B cell (primary cell): ENCODE data around the gene PCSK4. TPM values are rescaled to one million over a fixed set of nuclear protein-coding genes. Genes with fewer than 3 reads are reported as not detected.

Source experiments
- ATAC-seq: fragments of 200-7000 bp; cut with Tn5 transposase; one replicate; pipeline ENCODE4 v1.10.0; 2021; ENCODE audit warnings: low read depth, mild to moderate bottlenecking, moderate number of reproducible peaks, moderate library complexity
- CTCF ChIA-PET: fragments of 350-600 bp; sonication (Branson Sonifier 250); formaldehyde crosslinking; loops from one replicate; lab custom pipeline; 2021; ENCODE audit warnings: antibody characterized with exemption, inconsistent platforms; lab: Charles Lee
- POLR2A ChIA-PET: fragments of 350-600 bp; sonication (Branson Sonifier 250); formaldehyde crosslinking; loops from one replicate; lab custom pipeline; 2021; ENCODE audit warnings: antibody characterized with exemption; lab: Charles Lee
- DNase-seq: peaks from one replicate; pipeline ENCODE4 v3.0.0; 2013
- H2AFZ ChIP-seq: 2 replicates; pipeline ENCODE4 v1.6.1; 2012; ENCODE audit warnings: mild to moderate bottlenecking, low read depth, low read length; ENCODE audit not compliant: insufficient read depth, poor library complexity, severe bottlenecking
- H3K27ac ChIP-seq, 2 donors: 1 replicate in 1 of 2; 2 replicates in 1 of 2; pipeline ENCODE4 v1.5.1; 2012 to 2013; ENCODE audit warnings: low read length in 2 of 2, mild to moderate bottlenecking in 2 of 2, moderate library complexity in 1 of 2
- H3K27me3 ChIP-seq, 4 experiments: fragments of 200-600 bp in 1 of 4; sonication (generic) in 1 of 4; replicated peaks in 1 of 4; 1 replicate in 2 of 4; 2 replicates in 2 of 4; pipeline versions ENCODE4 v1.6.1 to v1.7.0; 2013 to 2016; ENCODE audit warnings: low read length in 3 of 4, mild to moderate bottlenecking in 2 of 4, mixed read lengths in 1 of 4, moderate library complexity in 1 of 4; ENCODE audit not compliant: insufficient read depth in 4 of 4, control insufficient read depth in 3 of 4; ENCODE audit errors: control extremely low read depth in 1 of 4
- H3K36me3 ChIP-seq, 2 experiments: replicated peaks in 1 of 2; 1 replicate in 1 of 2; 2 replicates in 1 of 2; pipeline versions ENCODE4 v1.6.1 to v1.7.1; 2013; ENCODE audit warnings: low read length in 1 of 2; ENCODE audit not compliant: insufficient read depth in 2 of 2, control insufficient read depth in 1 of 2; ENCODE audit errors: control extremely low read depth in 1 of 2, extremely low read depth in 1 of 2
- H3K4me1 ChIP-seq, 2 donors: fragments of 200-600 bp in 1 of 2; sonication (generic) in 1 of 2; 1 replicate in 1 of 2; 2 replicates in 1 of 2; pipeline versions ENCODE4 v1.5.1 to v1.6.1; 2013 to 2017; ENCODE audit warnings: low read length in 2 of 2; ENCODE audit not compliant: control insufficient read depth in 2 of 2, insufficient read depth in 2 of 2
- H3K4me2 ChIP-seq: replicated peaks from 2 replicates; pipeline ENCODE3; 2012; ENCODE audit warnings: mild to moderate bottlenecking, low read depth, low read length; ENCODE audit not compliant: poor library complexity, severe bottlenecking
- H3K4me3 ChIP-seq, 5 experiments: fragments of 200-600 bp in 1 of 5; sonication (generic) in 1 of 5; 1 replicate in 3 of 5; 2 replicates in 2 of 5; pipeline versions ENCODE4 v1.5.1 to v1.7.0; 2011 to 2016; ENCODE audit warnings: low read length in 4 of 5, mild to moderate bottlenecking in 4 of 5, low read depth in 2 of 5, control low read depth in 1 of 5, moderate library complexity in 1 of 5; ENCODE audit not compliant: insufficient read depth in 1 of 5; ENCODE audit errors: control extremely low read depth in 1 of 5, extremely low read depth in 1 of 5
- H3K79me2 ChIP-seq: fragments of 200-600 bp; sonication (generic); one replicate; pipeline ENCODE4 v1.6.0; 2016; ENCODE audit warnings: low read length; ENCODE audit not compliant: control insufficient read depth, insufficient read depth
- H3K9ac ChIP-seq: fragments of 200-600 bp; sonication (generic); 2 replicates; pipeline ENCODE4 v1.6.1; 2017; ENCODE audit warnings: mild to moderate bottlenecking, low read length, moderate library complexity
- H3K9me3 ChIP-seq, 3 donors: one replicate each; pipeline versions ENCODE4 v1.6.1 to v1.7.1; 2013; ENCODE audit warnings: low read length in 2 of 3; ENCODE audit not compliant: control insufficient read depth in 2 of 3, insufficient read depth in 1 of 3; ENCODE audit errors: control extremely low read depth in 1 of 3
- H4K20me1 ChIP-seq: 2 replicates; pipeline ENCODE4 v1.6.0; 2012; ENCODE audit warnings: mild to moderate bottlenecking, low read length; ENCODE audit not compliant: insufficient read depth, control insufficient read depth, poor library complexity, severe bottlenecking
- H3K27ac Mint-ChIP-seq: one replicate; pipeline ENCODE4 v1.8.0; 2021; ENCODE audit warnings: mixed read lengths
- H3K27me3 Mint-ChIP-seq: one replicate; pipeline ENCODE4 v1.8.0; 2021; ENCODE audit warnings: mixed read lengths
- H3K4me1 Mint-ChIP-seq: one replicate; pipeline ENCODE4 v1.8.0; 2021; ENCODE audit warnings: mixed read lengths
- H3K4me3 Mint-ChIP-seq: one replicate; pipeline ENCODE4 v1.8.0; 2021; ENCODE audit warnings: mixed read lengths
- H3K9me3 Mint-ChIP-seq: one replicate; pipeline ENCODE4 v1.8.0; 2022; ENCODE audit warnings: mixed read lengths; ENCODE audit not compliant: insufficient read depth
- CTCF ChIP-seq: fragments of 200-600 bp; IDR thresholded peaks from one replicate; pipeline ENCODE4 v1.8.0; 2022; ENCODE audit warnings: antibody characterized with exemption, mild to moderate bottlenecking
- EZH2 ChIP-seq: IDR thresholded peaks from 2 replicates; pipeline ENCODE4 v1.6.1; 2012; ENCODE audit warnings: borderline replicate concordance, low read depth, mild to moderate bottlenecking, moderate library complexity, low read length; ENCODE audit not compliant: insufficient read depth, poor library complexity, severe bottlenecking
- WGBS: methylation state at CpG from one replicate; pipeline ENCODE4 v1.1.5; 2013; ENCODE audit warnings: missing lambda C conversion rate; ENCODE audit not compliant: insufficient coverage; 5-methylcytosine and 5-hydroxymethylcytosine counted together
- intact Hi-C: fragments of 100-400 bp; cut with micrococcal nuclease; formaldehyde crosslinking; loops from one replicate; pipeline ENCODE4 v1.10.0; 2022
- polyA plus RNA-seq: library from polyadenylated mRNA; depleted of rRNA; stranded (reverse); fragments of >200 nt; gene quantifications from 2 replicates; pipeline ENCODE4 v1.2.3, GENCODE V29; 2012
- total RNA-seq, 2 donors: library from RNA; stranded (reverse); fragments of 120-200 nt in 1 of 2; gene quantifications; 1 replicate in 1 of 2; 2 replicates in 1 of 2; pipeline versions ENCODE4 v1.2.3 to v1.2.4, GENCODE V29; 2013 to 2022

The PCSK4 gene
- total and polyA plus RNA-seq, 2 donors (not counting 1 experiment from before 2014, with no cell fraction given) = 1.1 to 1.3 TPM

GRCh38 chr19:1505012-1505411 lies 14.9 kb upstream of the PCSK4 start:
- H4K20me1 ChIP-seq = no peaks in the 10 kb centered on the region
- no peak overlapping the region for H3K4me2 ChIP-seq
- no peak overlapping the region for H2AFZ ChIP-seq
- TF ChIP-seq EZH2 (no peak), CTCF (no peak)
- Mint-ChIP-seq H3K27me3 (peaks cover 29% of the 10 kb centered on the region), H3K9me3 (no peaks in the 10 kb centered on the region), H3K4me3 (no peak overlapping the region), H3K27ac (no peak overlapping the region), H3K4me1 (peaks cover 10% of the 10 kb centered on the region)
- no peaks in the 10 kb centered on the region for H3K79me2 ChIP-seq
- intact Hi-C loops = no loop called here
- no peak overlapping the region for H3K4me3 ChIP-seq
- POLR2A ChIA-PET = no interaction called here
- ATAC-seq (no peak), DNase-seq (no peak)
- H3K27me3 ChIP-seq = peaks cover 0 to 69% (median 18%) of the 10 kb centered on the region in 4 experiments
- peaks cover 16 to 21% of the 10 kb centered on the region in 2 donors for H3K4me1 ChIP-seq
- H3K27ac ChIP-seq = no peak overlapping the region
- no peak overlapping the region for H3K9ac ChIP-seq
- no peaks in the 10 kb centered on the region for H3K36me3 ChIP-seq
- H3K9me3 ChIP-seq = peaks cover 0 to 56% (median 7%) of the 10 kb centered on the region in 3 donors
- 78% methylated on average over 4 of the region's 8 CpGs for WGBS
- CTCF ChIA-PET = no interaction called here

- H3K9me3 Mint-ChIP-seq = no peaks in the 10 kb centered on the region
- CTCF ChIA-PET = interaction anchor here (1.3 to 1.6 kb wide), 2 partner anchors 38 to 168 kb away, joined by 3 read pairs; no protein-coding TSS in a partner anchor
- Histone ChIP-seq H3K27me3 (peaks cover 0 to 60% (median 16%) of the 10 kb centered on the region in 4 experiments), H4K20me1 (no peaks in the 10 kb centered on the region), H3K4me3 (no peak overlapping the region), H3K27ac (no peak overlapping the region), H3K36me3 (no peaks in the 10 kb centered on the region), H3K4me2 (peak overlapping the region; percentile 57), H3K4me1 (peaks cover 16 to 21% of the 10 kb centered on the region in 2 donors), H3K9ac (no peak overlapping the region), H2AFZ (no peak overlapping the region), H3K9me3 (peaks cover 0 to 53% (median 7%) of the 10 kb centered on the region in 3 donors), H3K79me2 (no peaks in the 10 kb centered on the region)
- peaks cover 24% of the 10 kb centered on the region for H3K27me3 Mint-ChIP-seq
- TF ChIP-seq CTCF (no peak), EZH2 (no peak)
- 67% methylated on average over 17 of the region's 23 CpGs for WGBS
- intact Hi-C loops = no loop called here
- H3K27ac Mint-ChIP-seq = no peak overlapping the region
- peaks cover 10% of the 10 kb centered on the region for H3K4me1 Mint-ChIP-seq
- POLR2A ChIA-PET = no interaction called here
- no peak for ATAC-seq
- H3K4me3 Mint-ChIP-seq = no peak overlapping the region
- DNase-seq = no peak
Observed at GRCh38 chr19:1503925-1504773, 14.0 kb upstream of the PCSK4 start.
